GM18505 (cell line): Measurements from ENCODE around the gene COBLL1.

Experiments used
- ATAC-seq: cut with Tn5 transposase; IDR thresholded peaks from one replicate; pipeline ENCODE4 v1.9.1; 2021; ENCODE audit not compliant: unreplicated experiment
- POLR2A ChIP-seq: IDR thresholded peaks from 4 replicates; pipeline ENCODE4 v1.6.1; 2011; ENCODE audit warnings: borderline replicate concordance; ENCODE audit not compliant: insufficient read depth, insufficient read length; ENCODE audit errors: extremely low read depth

COBLL1 gene

GRCh38 chr2:164842624-164842966 lies 972 bp upstream of the COBLL1 start:
- TF ChIP-seq POLR2A, result no peak
- no peak for ATAC-seq

DNA sequence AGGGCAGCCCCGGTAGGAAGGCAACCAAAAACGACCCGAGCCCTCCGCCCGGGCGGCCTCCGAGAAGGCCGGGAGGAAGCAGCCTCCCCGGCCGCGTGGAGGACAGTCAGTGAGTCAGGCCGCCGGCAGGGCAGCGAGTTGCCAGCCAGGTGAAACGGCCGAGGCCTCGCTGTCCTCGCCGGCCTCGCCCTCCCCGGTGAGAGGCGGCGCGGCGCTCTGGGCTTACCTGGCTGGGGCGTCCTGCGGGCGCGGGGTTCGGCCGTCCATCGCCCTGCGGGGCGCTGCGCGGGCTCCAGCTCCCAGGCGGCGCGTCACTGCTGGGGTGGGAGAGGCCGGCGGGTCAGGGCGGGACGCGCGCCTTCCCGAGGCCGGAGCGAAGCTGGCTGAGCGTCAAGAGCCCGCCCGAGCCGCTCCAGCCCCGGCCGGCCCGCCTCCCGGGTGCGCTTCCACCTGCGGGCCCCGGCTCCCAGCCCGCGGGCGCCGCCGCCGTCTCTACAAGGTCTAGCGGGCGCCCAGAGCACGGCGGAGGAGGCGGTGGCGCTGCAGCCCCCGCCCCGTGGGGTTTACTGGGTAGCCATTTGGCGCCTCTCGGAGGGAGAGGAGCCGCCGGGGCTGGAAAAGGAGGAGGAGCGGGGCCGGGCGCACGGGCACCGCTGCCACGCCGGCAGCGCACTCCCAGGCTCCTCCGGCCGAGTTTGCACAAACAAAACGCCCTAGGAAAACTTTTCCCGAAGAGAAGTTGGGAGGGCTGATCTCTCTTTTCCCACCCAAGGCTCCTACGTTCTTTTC lies 499 bp downstream of the COBLL1 start:
- peak; percentile 65 for ATAC-seq
- no peak for TF ChIP-seq POLR2A

DNA sequence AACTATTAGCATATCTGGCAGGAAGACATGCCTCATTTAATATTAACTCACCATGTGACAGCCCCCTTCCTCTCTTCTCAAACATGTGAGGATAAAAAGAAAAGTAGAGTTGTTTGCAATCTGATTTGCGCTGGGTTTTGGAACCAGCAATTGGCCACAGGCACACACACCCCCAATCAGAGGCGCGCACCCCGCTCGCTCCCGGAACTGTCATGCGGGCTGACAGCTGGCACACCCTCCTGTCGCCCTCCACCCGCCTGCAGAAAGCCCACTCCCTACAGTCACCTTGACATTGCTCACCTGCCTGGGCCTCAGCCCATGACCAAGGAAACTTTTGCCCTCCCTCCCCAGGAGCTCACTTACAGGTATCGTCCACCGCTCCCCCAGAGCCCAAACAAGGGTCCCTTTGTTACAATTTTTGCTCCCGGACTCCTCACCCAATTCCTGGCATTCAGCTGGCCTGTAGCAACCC lies 1.1 kb downstream of the COBLL1 start:
- no peak for ATAC-seq
- TF ChIP-seq POLR2A, result no peak

DNA sequence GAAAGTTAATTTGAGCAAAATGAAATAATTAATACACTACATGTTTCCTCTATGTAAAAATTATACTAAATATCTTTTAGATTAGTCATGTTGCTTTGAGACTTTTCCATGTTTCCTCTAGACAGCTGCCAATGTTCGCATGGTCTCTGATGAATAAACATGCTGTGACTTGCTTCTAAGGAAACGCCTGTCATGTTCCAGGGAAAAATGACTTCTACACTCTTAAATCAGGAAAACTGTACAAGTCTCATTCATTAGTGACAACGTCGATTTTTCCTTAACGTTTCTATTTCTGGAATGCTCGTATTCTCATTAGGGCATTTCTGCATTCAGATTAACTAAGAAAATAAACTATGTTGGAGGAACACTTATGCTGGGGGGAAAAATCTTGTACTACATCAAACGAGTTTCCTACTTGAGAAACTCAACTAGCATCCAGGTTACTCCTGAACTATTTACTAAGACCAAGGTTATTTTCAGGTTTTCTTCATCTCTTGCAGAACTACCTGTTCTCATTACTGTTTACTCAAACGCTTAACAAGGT lies 1.6 kb downstream of the COBLL1 start:
- no peak for ATAC-seq
- TF ChIP-seq POLR2A, result no peak

DNA sequence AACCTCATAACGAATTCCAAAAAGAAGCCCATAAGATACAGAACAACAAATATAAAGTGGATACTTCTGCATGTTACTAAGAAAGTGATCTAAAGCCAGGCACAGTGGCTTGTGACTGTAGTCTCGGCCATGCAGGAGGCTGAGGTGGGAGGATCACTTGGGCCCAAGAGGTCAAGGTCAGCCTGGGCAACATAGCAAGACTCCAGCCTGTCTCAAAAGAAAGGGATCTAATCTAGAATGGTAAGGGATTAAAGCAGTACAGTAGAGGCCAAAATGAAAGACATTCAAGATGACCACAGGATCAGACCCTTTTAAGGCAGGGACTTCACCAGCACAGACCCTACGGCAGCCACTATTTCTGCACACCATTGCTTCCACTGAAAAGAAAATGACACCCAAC lies 3.8 kb downstream of the COBLL1 start:
- ATAC-seq, result no peak
- TF ChIP-seq POLR2A, result no peak

GRCh38 chr2:164836907-164837306 lies 4.7 kb downstream of the COBLL1 start:
- no peak for ATAC-seq
- TF ChIP-seq POLR2A, result no peak

DNA sequence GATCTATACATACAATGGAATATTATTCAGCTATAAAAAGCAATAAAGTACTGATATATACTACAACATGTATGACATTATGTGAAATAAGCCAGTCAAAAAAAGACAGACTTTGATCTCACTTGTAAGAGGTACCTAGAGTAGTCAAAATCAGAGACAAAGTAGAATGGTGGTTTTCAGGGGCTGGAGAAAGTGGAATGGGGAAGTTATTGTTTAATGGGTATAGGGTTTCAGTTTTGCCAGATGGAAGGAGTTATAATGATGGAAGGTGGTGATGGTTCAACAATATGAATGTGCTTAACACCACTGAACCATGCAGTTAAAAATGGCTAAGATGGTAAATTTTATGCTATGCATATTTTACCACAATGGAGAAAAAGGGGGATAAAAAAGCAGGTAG lies 6.3 kb downstream of the COBLL1 start:
- peak; percentile 58 for ATAC-seq
- no peak for TF ChIP-seq POLR2A

GRCh38 chr2:164831887-164832286 lies 9.7 kb downstream of the COBLL1 start:
- no peak for TF ChIP-seq POLR2A
- ATAC-seq, result no peak

- no peak for ATAC-seq
- no peak for TF ChIP-seq POLR2A
Measured at GRCh38 chr2:164831180-164831579, 10.4 kb downstream of the COBLL1 start.

- ATAC-seq, result no peak
Measured at GRCh38 chr2:164826293-164827243, 15.1 kb downstream of the COBLL1 start.

DNA sequence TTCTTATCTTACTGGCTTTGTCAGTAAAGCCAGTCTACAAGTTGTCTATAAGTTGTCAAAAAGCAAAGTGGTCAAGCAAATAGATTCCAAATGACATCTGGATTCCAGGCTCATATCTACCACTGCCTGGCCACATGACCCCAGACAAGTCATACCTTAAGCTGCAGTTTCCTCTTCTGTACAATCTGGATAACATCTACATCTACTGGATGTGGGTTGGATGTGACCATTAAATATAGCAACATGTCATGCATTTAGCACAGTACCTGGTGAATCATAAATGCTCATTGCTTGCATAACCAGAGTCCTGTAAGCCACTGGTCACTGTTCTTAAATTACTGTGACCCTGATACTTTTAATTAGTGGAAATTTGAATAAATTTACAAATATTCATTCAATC lies 16.8 kb downstream of the COBLL1 start:
- TF ChIP-seq POLR2A, result no peak
- ATAC-seq, result no peak

More at GRCh38 chr2:164826293-164827243, 15.1 kb downstream of the COBLL1 start:
- no peak for TF ChIP-seq POLR2A

DNA sequence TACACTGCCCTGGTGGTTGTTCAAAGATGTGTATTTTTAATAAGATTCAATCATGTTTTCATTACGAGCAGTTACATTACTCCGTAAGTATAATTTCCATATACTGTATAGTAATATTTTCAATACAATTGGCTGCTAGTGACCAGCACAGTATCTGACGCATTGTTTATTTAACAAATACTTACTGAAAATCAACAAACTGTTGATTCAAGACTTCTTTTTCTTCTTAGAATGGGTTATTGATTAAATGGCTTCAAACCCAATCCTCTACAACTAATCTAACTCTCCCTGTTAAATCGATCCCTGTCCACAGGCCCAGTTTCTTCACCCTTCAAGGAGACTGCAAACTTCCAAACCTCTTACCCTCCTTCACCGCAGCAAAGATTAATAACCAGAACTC lies 18.5 kb downstream of the COBLL1 start:
- ATAC-seq, result no peak
- TF ChIP-seq POLR2A, result no peak

DNA sequence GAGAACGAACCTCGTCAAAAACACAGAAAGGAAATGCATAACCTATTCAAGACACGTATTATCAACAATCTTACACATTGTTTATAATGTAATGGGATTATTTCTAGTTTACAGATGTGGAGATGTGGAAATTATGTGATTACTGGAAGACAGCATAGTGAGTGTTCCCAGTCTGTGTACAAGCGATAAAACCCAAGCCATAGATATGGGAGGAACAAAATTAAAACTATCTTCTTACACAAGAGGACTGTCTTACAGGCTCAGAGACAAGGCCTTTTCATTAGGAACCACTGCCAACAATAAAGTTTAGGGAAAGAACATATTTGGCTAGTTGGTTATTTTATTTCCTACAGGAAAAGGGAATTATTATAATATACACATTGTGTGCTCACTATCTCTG lies 20.3 kb downstream of the COBLL1 start:
- ATAC-seq, result no peak
- no peak for TF ChIP-seq POLR2A
